PC-9 (cell line): ENCODE measurements around the gene LEFTY2. TPM values are rescaled to one million over a fixed set of nuclear protein-coding genes. Genes with fewer than 3 reads are reported as not detected.

Source experiments
- BruUV-seq: library from RNA; stranded (reverse); fragments of 400-500 nt; replicated peaks from 2 replicates; lab custom pipeline; 2021; lab: Mats Ljungman, UMichigan
- CTCF ChIA-PET: fragments of 300-600 bp; sonication (Branson Sonifier 250); formaldehyde crosslinking; loops from one replicate; lab custom pipeline; 2022; ENCODE audit warnings: antibody characterized with exemption; lab: Charles Lee
- POLR2A ChIA-PET: fragments of 300-600 bp; sonication (Branson Sonifier 250); formaldehyde crosslinking; loops from one replicate; lab custom pipeline; 2022; ENCODE audit warnings: antibody characterized with exemption; ENCODE audit not compliant: unreplicated experiment; lab: Charles Lee
- DNase-seq, 2 experiments: peaks; one replicate each; pipeline versions ENCODE4 v3.0.0 to v3.0.0-alpha.2; 2015 to 2022; ENCODE audit warnings: mixed read lengths in 1 of 2
- H2AFZ ChIP-seq: fragments of 200-600 bp; sonication (generic); 2 replicates; pipeline ENCODE4 v1.8.1; 2017; ENCODE audit warnings: antibody characterized with exemption
- H3F3A ChIP-seq: fragments of 200-600 bp; sonication (generic); 2 replicates; pipeline ENCODE4 v1.8.1; 2017; ENCODE audit warnings: antibody characterized with exemption, mild to moderate bottlenecking, low read depth; ENCODE audit not compliant: insufficient read depth
- H3K27ac ChIP-seq: fragments of 200-600 bp; sonication (generic); 2 replicates; pipeline ENCODE4 v1.6.1; 2016; ENCODE audit warnings: mixed run types
- H3K27me3 ChIP-seq: fragments of 200-600 bp; sonication (generic); 2 replicates; pipeline ENCODE4 v1.6.1; 2016; ENCODE audit warnings: low read depth, mixed run types; ENCODE audit not compliant: insufficient read depth
- H3K36me3 ChIP-seq: fragments of 200-600 bp; sonication (generic); 2 replicates; pipeline ENCODE4 v1.6.1; 2016; ENCODE audit warnings: low read depth, mixed run types
- H3K4me1 ChIP-seq: fragments of 200-600 bp; sonication (generic); replicated peaks from 2 replicates; pipeline ENCODE4 v1.6.1; 2016; ENCODE audit warnings: mixed run types; ENCODE audit not compliant: insufficient read depth
- H3K4me2 ChIP-seq: fragments of 200-600 bp; sonication (generic); 2 replicates; pipeline ENCODE4 v1.6.1; 2017; ENCODE audit warnings: mixed run types
- H3K4me3 ChIP-seq: fragments of 200-600 bp; sonication (generic); 2 replicates; pipeline ENCODE4 v1.6.1; 2016; ENCODE audit warnings: mixed run types
- H3K79me2 ChIP-seq: fragments of 200-600 bp; sonication (generic); 2 replicates; pipeline ENCODE4 v1.6.1; 2017; ENCODE audit warnings: low read depth, mixed run types
- H3K9me2 ChIP-seq: fragments of 200-600 bp; sonication (generic); 2 replicates; pipeline ENCODE4 v1.8.1; 2017; ENCODE audit warnings: mild to moderate bottlenecking; ENCODE audit not compliant: insufficient read depth
- H3K9me3 ChIP-seq: fragments of 200-600 bp; sonication (generic); 2 replicates; pipeline ENCODE4 v1.8.1; 2016; ENCODE audit warnings: low read depth; ENCODE audit not compliant: insufficient read depth
- H4K20me1 ChIP-seq: fragments of 200-600 bp; sonication (generic); 2 replicates; pipeline ENCODE4 v1.8.1; 2017; ENCODE audit not compliant: insufficient read depth
- CTCF ChIP-seq: fragments of 200-600 bp; sonication (generic); conservative IDR thresholded peaks from 2 replicates; pipeline ENCODE4 v1.6.1; 2017; ENCODE audit warnings: mixed run types, antibody characterized with exemption, mild to moderate bottlenecking, moderate library complexity
- EZH2 ChIP-seq: fragments of 200-600 bp; sonication (generic); IDR thresholded peaks from 2 replicates; pipeline ENCODE4 v1.8.0; 2017; ENCODE audit warnings: antibody characterized with exemption, low read depth
- intact Hi-C: fragments of 100-400 bp; cut with micrococcal nuclease; formaldehyde crosslinking; loops from one replicate; pipeline ENCODE4 v1.10.0; 2022; ENCODE audit not compliant: unreplicated experiment
- total RNA-seq: library from RNA; stranded (reverse); gene quantifications from 2 replicates; pipeline ENCODE4 v1.2.3, GENCODE V29; 2021

LEFTY2 gene
- total RNA-seq, 1 experiment from 2014 or later, result not detected

- H3K4me1 ChIP-seq, result no peaks in the 10 kb centered on the region
- intact Hi-C loops, result no loop called here
- CTCF ChIA-PET, result no interaction called here
- no peaks in the 10 kb centered on the region for H3F3A ChIP-seq
- POLR2A ChIA-PET, result no interaction called here
- H3K36me3 ChIP-seq, result no peaks in the 10 kb centered on the region
- H3K79me2 ChIP-seq, result no peaks in the 10 kb centered on the region
- no peak overlapping the region for H3K4me2 ChIP-seq
- H3K4me3 ChIP-seq, result no peak overlapping the region
- TF ChIP-seq CTCF (no peak), EZH2 (no peak)
- H2AFZ ChIP-seq, result no peak overlapping the region
- DNase-seq, result no peak
- no peaks in the 10 kb centered on the region for H3K9me2 ChIP-seq
- no peaks in the 10 kb centered on the region for H3K9me3 ChIP-seq
- no peaks in the 10 kb centered on the region for H3K27me3 ChIP-seq
- no peak overlapping the region for H3K27ac ChIP-seq
- no peaks in the 10 kb centered on the region for H4K20me1 ChIP-seq
- BruUV-seq, result no TSS peak
These were observed 20.8 kb upstream of the LEFTY2 start for GRCh38 chr1:225961659-225962439.

- no peak for DNase-seq
- H3F3A ChIP-seq, result 0 out of 2 replicates have a peak, but pooled peaks cover 6% of the 10 kb centered on the region
- H2AFZ ChIP-seq, result no peak overlapping the region
- H3K4me2 ChIP-seq, result no peak overlapping the region
- H3K4me3 ChIP-seq, result no peak overlapping the region
- H3K9me3 ChIP-seq, result no peaks in the 10 kb centered on the region
- TF ChIP-seq EZH2 (no peak), CTCF (no peak)
- H3K9me2 ChIP-seq, result no peaks in the 10 kb centered on the region
- H3K27me3 ChIP-seq, result no peaks in the 10 kb centered on the region
- CTCF ChIA-PET, result no interaction called here
- no TSS peak for BruUV-seq
- POLR2A ChIA-PET, result no interaction called here
- no peaks in the 10 kb centered on the region for H3K4me1 ChIP-seq
- H3K27ac ChIP-seq, result no peak overlapping the region
- H3K79me2 ChIP-seq, result no peaks in the 10 kb centered on the region
- no peaks in the 10 kb centered on the region for H4K20me1 ChIP-seq
- intact Hi-C loops, result no loop called here
- no peaks in the 10 kb centered on the region for H3K36me3 ChIP-seq
These were observed 17.0 kb upstream of the LEFTY2 start for GRCh38 chr1:225958041-225958440.

- H2AFZ ChIP-seq, result no peak overlapping the region
- H3K27ac ChIP-seq, result no peak overlapping the region
- no peaks in the 10 kb centered on the region for H3K9me2 ChIP-seq
- BruUV-seq, result no TSS peak
- intact Hi-C loops, result no loop called here
- H3K4me3 ChIP-seq, result no peak overlapping the region
- no peak for DNase-seq
- no peaks in the 10 kb centered on the region for H3K4me1 ChIP-seq
- POLR2A ChIA-PET, result no interaction called here
- no peaks in the 10 kb centered on the region for H3K27me3 ChIP-seq
- no peaks in the 10 kb centered on the region for H4K20me1 ChIP-seq
- H3K4me2 ChIP-seq, result no peak overlapping the region
- no peaks in the 10 kb centered on the region for H3K36me3 ChIP-seq
- H3K9me3 ChIP-seq, result no peaks in the 10 kb centered on the region
- CTCF ChIA-PET, result no interaction called here
- TF ChIP-seq EZH2 (no peak), CTCF (no peak)
- H3F3A ChIP-seq, result 0 out of 2 replicates have a peak, but pooled peaks cover 6% of the 10 kb centered on the region
- no peaks in the 10 kb centered on the region for H3K79me2 ChIP-seq
These were observed 13.7 kb upstream of the LEFTY2 start for GRCh38 chr1:225954753-225955152.
